Stimulated activated CD8-positive, alpha-beta memory T cell treated with anti-CD3 and anti-CD28 coated beads, Interleukin-12 subunit alpha, Interleukin-12 subunit beta, amount 100 ng/mL, for 24 hours (primary cell): ENCODE measurements around the gene PPP2R2B.
"Not testable (repeated sequence)": the region's sequence is repeated elsewhere in the genome, so short reads cannot be mapped to it uniquely, and the experiment has no call there.

Source experiments
- DNase-seq: peaks from one replicate; pipeline ENCODE4 v3.0.0-alpha.2; 2020; ENCODE audit errors: extremely low read depth

The PPP2R2B gene

DNA sequence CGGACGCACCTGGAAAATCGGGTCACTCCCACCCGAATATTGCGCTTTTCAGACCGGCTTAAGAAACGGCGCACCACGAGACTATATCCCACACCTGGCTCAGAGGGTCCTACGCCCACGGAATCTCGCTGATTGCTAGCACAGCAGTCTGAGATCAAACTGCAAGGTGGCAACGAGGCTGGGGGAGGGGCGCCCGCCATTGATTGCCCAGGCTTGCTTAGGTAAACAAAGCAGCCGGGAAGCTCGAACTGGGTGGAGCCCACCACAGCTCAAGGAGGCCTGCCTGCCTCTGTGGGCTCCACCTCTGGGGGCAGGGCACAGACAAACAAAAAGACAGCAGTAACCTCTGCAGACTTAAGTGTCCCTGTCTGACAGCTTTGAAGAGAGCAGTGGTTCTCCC, 268.8 kb downstream of the PPP2R2B start:
- DNase-seq = not testable (repeated sequence)

DNA sequence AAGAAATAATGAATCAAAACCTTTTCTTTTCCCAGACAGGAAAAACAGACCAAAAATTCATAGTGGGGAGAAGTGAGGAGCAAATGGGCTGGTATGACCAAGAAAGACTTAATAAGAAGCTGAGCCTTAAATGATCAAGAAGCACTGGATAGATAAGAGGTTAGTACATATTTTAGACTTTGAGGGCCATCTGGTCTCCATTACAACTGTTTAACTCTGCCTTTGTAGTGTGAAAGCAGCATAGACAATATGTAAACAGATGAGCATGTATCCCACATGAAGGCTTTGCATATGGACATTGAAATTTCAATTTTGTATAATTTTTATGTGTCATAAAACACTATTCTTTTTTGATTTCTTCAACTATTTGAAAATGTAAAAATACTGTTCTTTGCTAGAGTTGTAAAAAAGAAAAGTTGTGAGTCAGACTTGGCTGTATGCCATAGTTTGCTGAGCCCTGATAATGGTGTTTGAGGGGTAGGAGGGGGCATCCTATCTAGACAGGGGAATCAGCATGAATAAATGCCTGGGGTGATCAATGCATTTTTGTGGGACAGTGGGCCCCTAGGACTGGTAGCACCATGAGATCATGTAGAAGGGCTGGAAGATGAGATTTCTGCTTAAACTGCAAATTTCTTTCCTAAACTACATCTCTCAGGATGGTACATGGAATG, 270.8 kb downstream of the PPP2R2B start:
- DNase-seq = no peak

DNA sequence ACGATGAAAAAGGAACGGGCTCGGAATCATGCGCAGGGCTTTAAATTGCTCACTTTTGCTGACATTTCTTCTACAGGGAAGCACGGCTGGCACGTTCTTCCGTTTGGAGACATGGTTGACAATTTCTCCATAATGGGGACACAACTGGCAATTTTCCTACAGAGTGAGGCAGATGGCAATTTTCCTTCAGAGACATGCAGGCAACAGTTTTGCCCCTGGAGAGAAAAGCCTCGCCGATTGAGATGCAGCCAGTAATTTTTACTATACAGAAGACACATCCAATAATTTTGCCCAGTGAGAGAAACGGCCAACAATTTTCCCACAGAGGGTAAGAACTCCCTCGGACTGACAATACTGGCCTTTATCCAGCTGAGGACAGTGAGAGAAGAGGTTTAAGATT, 271.7 kb downstream of the PPP2R2B start:
- DNase-seq = no peak

DNA sequence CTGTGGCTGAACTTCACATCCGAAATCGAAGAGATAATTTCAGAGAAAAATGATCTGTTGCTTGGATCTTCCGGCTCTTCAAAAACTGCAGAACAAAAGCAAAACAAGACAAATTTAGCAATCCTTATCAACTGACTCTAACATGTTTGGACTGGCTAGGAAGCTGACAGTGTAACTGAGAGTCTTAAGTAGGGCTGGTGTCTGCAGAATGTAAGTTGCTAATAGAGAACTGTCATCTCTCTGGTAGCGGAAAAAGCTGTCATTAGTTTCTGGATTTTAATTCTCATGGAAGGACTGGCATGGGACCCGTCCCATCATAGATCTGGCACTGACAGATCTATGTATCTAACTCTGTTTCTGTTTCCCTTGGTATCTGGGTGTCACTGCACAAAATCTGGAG, 278.2 kb downstream of the PPP2R2B start:
- no peak for DNase-seq

DNA sequence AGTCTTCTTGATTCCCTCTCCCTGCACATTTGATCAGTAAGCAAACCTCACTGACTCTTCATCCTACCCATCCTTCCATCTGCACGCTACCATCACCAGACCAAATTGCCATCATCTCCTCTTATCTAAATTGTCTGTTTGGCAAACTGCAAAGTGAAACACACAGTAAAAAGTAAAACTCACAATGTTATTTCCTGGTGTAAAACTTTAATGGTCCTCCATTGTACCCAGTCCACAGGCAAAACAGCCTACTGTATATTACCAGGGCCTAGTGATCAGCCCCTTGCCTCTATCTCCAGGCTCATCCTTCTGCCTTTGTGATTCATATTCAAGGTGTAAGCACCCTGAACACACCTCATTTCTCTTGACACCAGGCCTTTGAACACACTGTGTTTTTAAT, 279.3 kb downstream of the PPP2R2B start:
- no peak for DNase-seq

DNA sequence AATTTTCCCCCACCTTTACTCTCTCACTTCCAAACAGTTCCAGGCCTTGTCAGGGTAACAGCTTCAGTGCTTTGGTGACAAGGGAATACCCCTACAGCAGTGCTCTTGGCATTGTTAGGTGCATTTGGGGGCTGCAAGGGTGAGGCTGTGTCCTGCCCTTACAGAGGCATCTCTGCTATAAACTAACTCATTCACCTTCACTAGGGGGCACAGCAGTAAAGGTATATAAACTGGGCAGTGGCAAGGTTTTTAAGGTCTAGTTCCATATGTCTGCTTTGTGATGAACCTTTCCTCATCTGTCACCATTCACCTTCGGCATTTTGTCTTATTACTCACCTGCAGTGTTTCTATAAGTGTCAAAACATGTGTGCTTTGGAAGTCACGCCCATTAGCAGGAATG, 283.5 kb downstream of the PPP2R2B start:
- no peak for DNase-seq

DNA sequence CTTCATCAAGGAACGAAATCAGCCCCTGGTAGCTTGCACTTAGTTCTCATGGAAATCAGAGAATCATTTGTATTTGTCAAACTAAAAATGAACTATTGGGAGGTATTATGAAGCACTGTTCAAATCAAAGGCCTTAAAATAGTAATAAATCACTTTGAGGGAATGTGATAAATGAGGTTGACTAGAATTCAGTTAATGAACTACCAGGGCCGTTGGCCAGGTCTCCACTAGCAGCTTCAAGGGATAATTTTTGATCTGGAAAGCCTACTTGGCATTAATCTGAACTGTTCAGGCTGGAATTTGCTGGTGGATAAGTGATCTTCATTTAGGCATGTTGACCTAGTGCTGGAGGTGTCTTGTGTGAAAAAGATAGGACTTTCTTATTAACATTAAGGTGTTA, 286.2 kb downstream of the PPP2R2B start:
- no peak for DNase-seq

DNA sequence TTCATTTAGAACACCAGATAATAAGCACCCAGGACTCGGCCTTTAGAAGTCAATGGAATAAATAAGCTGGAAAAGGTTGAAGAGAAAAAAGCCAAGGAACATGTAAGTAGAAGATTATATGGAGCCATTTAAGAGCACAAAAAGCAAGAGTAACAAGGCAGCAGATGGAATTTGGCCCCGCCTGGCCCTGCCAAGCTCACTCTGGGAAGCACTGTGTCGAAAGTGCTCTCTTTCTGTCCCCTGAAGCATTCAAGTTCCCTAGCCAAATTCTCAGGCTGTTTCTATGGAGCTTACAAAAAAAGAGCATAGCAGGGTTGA, 289.6 kb downstream of the PPP2R2B start:
- no peak for DNase-seq

DNA sequence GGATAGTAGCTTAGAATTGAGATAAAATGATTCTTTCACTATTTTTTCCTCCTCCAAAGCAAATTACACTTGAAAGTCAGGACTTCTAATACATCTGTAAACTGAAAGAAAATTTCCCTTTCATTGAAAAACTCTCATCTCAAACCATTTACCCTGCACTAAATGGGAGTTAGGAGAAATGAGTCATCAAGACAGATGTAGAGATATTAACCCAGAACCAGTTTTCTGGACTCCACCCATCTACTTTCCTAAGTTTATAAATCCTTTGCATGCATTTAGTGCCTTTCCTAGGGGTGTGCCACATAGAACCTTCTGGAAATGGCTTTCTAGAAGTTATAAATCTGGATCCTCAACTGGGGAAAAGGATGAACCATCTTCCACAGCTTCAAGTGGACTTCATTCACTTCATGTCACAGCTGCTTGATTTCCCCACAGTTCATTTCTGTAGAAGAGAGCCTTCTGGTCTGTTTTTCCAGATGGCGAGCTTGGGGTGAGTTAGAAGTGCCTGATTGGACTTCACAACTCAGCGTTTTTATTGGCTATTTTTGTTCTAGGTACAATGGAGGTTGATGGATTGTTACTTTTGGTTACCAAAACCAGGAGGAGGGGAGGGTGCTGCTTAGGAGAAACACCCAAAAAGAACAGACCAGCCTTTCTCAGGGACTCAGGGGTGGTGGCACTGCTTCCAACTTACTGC, 290.1 kb downstream of the PPP2R2B start:
- DNase-seq = no peak

DNA sequence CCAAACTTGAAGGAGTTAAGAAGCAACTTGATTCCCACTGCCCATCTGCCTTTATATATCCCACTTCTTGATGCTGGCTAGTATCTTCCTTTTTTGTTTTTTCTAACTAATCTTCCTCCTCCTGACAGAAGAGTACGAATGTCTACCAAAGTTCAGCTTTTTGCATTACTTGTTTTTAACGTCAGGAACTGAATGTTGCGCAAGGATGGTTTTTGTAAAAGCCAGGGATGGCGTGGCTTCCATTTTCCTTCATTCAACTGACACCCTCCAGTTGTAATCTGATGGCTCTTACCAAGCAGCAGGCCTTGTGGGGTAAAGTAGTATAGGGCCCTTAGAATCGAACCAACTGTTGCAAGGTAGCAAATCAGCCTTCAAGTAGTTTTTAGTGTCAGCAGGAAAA, 291.8 kb downstream of the PPP2R2B start:
- no peak for DNase-seq

DNA sequence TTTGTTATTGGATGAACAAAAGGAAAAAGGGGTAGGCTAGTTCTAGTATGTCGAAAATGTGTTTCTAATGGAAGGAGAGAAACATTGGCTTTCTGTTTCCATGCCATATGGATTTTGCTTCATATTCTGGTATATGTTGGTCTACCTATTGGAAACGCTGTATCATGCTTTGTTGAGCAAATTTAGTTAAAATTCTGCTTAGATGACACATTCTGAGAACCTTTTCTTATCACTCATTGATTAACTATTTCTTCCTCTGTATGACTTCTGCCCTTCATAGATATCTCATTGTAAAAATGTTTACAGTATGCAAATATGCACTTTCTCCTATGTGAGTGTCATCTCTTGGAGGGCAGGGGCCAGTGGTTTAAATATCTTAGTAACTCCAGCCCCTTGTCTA, 293.8 kb downstream of the PPP2R2B start:
- DNase-seq = no peak

DNA sequence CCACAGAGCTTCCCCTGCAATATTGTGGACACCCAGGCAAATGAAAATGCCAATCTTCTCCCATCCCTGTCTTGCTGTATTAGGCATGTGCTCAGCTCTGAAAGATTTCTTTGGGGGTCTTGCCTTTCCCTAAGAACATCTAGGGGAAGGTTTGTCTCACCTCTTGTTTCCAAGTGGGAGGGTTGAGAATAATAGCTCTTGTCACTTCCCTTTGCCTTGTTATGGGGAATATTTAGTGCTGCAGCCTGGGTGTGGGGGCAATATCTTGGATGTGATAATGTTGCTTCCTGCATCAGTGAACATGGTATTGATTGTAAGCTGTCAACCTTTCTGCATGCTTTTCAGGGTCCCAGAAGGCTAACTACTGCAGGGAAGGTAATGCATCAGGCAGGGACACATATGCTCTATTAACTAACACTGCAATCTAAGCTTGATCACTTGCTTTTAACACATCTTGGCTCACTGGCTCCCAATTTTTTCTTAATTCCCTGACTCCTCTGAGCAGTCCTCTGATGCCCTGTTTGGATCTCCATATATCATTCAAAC, 296.4 kb downstream of the PPP2R2B start:
- DNase-seq = no peak

DNA sequence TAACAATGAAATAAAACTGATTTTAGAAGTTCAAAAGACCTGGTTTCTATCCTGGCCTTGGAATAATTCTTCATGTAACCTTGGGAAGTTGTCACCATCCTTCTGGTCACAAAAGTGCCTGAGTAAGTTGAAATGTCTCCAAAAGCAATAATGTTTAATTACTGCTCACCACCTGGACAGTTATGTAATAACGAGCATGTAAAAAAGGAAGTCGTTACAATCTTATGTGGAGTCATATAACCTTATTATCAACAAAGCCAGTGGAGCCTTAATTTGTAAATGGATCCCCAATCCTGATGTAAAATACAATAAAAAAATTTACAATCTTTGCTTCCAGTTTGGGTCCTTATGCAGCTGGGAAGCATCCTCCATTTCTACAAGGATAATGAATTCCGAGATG, 298.3 kb downstream of the PPP2R2B start:
- no peak for DNase-seq

DNA sequence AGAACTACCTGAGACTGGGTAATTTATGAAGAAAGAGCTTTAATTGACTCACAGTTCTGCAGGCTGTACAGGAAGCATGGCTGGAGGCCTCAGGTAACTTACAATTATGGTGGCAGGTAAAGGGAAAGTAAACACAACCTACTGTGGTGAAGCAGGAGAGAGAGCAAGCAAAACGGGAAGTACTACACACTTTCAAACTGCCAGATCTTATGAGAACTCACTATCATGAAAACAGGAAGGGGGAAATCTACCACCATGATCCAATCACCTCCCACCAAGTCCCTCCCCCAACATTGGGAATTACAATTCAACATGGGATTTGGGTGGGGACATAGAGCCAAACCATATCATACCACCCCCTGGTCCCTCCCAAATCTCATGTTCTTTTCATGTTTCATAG, 303.8 kb downstream of the PPP2R2B start:
- no peak for DNase-seq

DNA sequence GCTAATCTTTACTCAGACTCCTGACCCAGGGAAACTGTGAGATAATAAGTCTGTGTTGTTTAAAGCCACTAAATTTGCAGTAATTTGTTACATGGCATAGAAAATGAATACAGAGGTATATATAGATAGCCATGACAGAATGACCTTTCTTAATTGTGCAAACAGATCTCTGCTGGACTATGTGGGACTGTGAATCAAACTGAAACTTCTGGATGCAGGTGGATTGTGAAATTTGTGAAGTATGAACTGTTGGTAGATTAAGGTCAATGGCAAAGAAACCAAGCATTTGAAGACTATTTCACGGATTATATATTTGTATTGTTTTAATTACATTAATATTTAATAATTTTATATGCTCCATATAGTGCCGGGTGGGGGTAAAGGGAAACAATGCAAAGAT, 310.4 kb downstream of the PPP2R2B start:
- no peak for DNase-seq

DNA sequence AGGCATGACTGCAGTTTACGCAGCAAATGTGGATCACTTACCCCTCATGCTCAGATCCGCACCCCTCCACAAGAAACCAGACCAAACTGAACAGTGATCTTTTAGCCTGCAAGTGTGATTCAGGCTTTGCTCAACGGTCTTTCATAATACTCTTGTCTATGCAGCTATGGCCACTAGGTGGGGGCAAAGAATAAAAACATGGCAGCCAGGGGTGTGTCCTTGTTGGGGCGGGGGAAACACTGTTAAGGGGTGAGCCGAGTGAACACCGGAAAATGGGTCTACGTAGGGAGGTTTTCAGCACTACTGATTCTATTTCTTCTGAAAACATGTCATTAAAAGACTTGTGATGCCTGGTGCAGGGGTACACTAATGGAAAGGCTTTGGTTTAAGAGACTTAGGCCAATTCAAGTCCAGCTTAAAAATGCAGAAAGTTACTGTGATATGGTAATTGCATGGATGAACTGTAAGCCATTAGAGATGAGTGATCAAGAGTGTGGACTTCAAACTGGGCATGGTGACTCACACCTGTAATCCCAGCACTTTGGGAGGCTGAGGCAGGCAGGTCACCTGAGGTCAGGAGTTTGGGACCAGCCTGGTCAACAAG, 312.7 kb downstream of the PPP2R2B start:
- DNase-seq = peak; percentile 5

DNA sequence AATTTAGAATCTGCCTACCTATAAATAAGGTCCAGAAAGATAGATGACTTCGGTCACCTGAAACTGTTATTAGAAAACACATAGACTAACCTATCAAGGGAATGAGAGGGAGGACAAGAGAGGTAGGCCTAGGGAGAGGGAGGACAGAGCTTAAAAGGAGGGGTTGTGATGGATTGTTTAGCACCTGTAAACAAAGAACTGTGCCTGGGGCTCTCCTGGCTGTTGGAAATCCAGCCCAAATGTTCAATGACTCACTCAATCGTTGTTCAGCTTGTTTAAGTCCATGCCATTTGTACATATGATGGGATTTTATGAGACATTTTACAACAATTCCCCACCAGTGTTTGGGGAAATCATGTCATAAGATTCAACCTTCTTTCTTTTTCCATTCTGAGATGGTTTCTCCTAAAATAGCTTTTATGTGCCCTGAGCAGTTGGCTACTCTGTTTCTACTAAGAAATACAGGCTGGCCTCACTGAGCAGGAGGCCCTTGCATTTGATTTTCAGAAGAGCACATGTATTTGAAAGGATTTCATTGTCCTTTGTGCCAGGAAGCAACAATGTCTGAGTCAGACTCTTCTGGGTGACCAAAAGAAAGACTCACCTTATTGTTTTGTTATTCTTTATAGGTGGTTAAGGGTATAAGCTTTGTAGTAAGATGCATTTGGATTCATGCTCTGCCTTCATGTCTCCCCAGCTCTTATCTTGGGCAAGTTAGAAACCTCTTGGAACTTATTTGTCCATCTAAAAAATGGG, 314.4 kb downstream of the PPP2R2B start:
- no peak for DNase-seq

DNA sequence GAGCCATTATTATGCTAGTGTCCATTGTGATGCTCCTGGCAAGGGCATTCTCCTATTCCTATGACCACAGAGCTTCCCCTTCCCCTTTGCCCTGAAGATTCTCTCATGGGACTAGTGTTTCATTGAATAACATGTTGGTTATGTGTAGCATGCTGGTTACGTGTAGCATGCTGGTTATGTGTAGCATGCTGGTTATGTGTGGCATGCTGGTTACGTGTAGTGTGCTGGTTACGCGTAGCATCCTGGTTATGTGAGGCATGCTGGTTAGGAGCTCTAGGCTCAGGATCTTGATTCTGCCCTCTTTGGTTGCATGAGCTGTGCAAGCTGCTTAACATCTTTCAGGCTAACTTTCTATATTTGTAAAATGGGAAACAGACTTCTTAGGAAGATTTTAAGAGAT, 316.1 kb downstream of the PPP2R2B start:
- no peak for DNase-seq

DNA sequence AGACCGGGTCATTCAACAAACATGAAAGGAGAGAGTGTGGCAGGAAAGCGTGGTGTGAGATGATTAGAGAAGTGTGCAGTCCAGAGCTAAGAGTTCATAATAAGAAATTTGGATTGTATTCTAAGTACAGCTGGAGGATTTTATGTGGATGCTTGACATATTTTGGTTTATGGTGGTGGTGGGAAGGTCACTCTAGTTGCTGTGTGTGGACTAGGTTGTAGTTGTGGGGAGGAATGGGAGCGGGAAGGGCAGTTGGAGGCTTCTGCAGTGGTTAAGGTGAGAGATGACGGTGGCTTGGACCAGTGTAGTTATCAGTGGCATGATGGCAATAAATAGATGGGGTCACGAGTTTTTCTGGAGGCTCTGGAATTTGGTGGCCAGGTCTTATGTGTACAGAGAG, 316.8 kb downstream of the PPP2R2B start:
- DNase-seq = no peak

DNA sequence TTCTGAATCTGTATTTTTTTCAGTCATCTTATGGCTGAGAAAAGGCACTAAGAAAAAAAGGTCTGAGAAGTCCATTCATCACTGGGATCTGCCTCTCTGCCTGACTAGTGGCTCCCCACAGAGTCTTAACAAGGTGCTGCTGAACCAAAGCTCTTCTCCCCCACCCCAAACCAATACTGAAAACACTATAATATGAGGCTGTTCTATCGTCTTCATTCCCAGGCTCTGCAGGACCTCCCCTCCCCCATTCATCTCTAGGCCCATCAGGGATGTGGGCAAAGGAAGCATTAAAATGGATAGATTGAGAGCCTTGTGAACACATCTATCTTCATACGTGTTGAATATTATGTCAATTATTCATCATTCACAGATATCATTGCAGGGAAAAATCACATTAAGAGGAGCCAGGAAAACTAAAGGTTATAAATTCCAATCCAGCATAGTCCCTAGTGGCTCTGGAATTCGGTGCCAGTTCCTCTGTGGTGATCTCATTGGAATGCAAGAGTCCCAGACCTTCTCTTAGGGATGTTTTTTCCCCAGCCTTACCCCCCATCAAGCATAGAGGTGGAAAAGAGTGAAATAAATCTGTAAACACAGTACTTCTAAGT, 318.2 kb downstream of the PPP2R2B start:
- no peak for DNase-seq

DNA sequence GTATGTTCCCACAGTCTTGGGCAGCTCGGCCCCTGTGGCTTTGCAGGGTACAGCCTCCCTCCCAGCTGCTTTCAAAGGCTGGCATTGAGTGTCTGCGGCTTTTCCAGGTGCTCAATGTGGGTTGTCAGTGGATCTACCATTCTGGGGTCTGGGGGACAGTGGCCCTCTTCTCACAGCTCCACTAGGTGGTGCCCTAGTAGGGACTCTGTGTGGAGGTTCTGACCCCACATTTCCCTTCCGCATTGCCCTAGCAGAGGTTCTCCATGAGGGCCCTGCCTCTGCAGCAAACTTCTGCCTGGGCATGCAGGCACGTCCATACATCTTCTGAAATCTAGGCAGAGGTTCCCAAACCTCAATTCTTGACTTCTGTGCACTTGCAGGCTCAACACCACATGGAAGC, 321.7 kb downstream of the PPP2R2B start:
- not testable (repeated sequence) for DNase-seq

DNA sequence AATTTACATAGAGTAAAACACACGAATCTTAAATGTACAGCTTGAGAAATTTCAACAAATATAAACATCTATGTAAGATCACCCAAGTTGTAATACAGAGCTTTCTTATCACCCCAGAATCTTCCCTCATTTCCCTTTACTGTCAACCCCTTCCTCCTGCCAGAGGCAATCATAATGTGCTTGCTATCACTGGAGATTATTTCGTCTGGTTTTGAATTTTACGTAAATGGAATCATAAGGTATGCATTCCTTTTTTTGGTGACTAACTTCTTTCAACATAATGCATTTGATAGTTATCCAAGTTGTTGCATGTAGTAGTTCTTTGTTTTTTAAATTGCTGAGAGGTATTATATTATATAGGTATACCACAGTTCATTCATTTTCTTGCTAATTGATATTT, 325.1 kb downstream of the PPP2R2B start:
- DNase-seq = no peak
